ENCODE results near the gene FIP1L1.

DNA sequence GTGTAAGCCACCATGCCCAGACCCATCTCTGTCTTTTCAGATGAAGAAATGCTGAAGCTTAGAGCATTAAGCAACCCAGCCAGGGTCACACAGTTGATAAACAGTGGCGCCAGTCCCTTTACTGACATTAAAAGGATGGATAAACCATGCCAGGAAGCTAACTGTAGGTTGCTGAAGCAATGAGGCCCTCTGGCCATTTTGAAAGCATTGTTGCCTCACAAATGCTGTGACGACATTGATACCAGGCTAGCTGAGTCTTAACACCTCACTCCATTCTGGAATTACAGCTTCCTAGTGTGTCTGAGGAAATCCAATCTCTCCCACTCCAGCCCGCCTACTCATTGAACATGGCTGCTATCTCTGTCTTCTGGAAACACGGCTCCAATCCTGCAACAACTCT, 124.1 kb downstream of the FIP1L1 start:
- TF ChIP-seq, protein P1, sequence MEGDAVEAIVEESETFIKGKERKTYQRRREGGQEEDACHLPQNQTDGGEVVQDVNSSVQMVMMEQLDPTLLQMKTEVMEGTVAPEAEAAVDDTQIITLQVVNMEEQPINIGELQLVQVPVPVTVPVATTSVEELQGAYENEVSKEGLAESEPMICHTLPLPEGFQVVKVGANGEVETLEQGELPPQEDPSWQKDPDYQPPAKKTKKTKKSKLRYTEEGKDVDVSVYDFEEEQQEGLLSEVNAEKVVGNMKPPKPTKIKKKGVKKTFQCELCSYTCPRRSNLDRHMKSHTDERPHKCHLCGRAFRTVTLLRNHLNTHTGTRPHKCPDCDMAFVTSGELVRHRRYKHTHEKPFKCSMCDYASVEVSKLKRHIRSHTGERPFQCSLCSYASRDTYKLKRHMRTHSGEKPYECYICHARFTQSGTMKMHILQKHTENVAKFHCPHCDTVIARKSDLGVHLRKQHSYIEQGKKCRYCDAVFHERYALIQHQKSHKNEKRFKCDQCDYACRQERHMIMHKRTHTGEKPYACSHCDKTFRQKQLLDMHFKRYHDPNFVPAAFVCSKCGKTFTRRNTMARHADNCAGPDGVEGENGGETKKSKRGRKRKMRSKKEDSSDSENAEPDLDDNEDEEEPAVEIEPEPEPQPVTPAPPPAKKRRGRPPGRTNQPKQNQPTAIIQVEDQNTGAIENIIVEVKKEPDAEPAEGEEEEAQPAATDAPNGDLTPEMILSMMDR (IDR thresholded peaks at IDR 0.05), result no peak
- no peak for TF ChIP-seq POLR2A (IDR thresholded peaks at IDR 0.05)
